Bronchial epithelial cell (primary cell): ENCODE data around the gene FGFR2. TPM values are rescaled to one million over a fixed set of nuclear protein-coding genes. Genes with fewer than 3 reads are reported as not detected.
A peak's percentile ranks its signal among the peaks of the same experiment; 100 is the strongest.

ENCODE experiments used
- DNase-seq: peaks from one replicate; pipeline ENCODE4 v3.0.0-alpha.2; 2010; ENCODE audit warnings: low read depth
- FAIRE-seq: peaks from 2 replicates; lab custom pipeline; 2011; peaks lifted over from hg19 to GRCh38; lab: Jason Lieb, UNC
- H3K27me3 ChIP-seq: 2 replicates; pipeline ENCODE4 v1.5.1; 2011; ENCODE audit warnings: low read length; ENCODE audit not compliant: control insufficient read depth, insufficient read depth
- H3K36me3 ChIP-seq: 2 replicates; pipeline ENCODE4 v1.5.1; 2011; ENCODE audit warnings: low read length; ENCODE audit not compliant: control insufficient read depth, insufficient read depth
- H3K4me3 ChIP-seq: 2 replicates; pipeline ENCODE4 v1.5.1; 2011; ENCODE audit warnings: mild to moderate bottlenecking, low read depth, low read length, control low read depth
- CTCF ChIP-seq: IDR thresholded peaks from 2 replicates; pipeline ENCODE4 v1.5.1; 2011; ENCODE audit warnings: mild to moderate bottlenecking, moderate library complexity, low read length, control low read depth, inconsistent platforms; ENCODE audit not compliant: insufficient read depth, severe bottlenecking
- total RNA-seq: library from RNA; depleted of rRNA; stranded (reverse); fragments of >200 nt; gene quantifications from 2 replicates; pipeline ENCODE4 v1.2.1, GENCODE V29; 2014

The FGFR2 gene
- total RNA-seq, 1 donor from 2014 or later = 16.8 TPM

- TF ChIP-seq CTCF = no peak
- FAIRE-seq = no peak
- no peaks in the 10 kb centered on the region for H3K36me3 ChIP-seq
- DNase-seq = no peak
- no peaks in the 10 kb centered on the region for H3K27me3 ChIP-seq
- no peak overlapping the region for H3K4me3 ChIP-seq
Observed at GRCh38 chr10:121594623-121595350, 3.5 kb downstream of the FGFR2 start.

GRCh38 chr10:121594076-121594475, 4.2 kb downstream of the FGFR2 start:
- Histone ChIP-seq H3K27me3 (no peaks in the 10 kb centered on the region), H3K4me3 (no peak overlapping the region), H3K36me3 (no peaks in the 10 kb centered on the region)
- TF ChIP-seq CTCF = no peak
- FAIRE-seq (no peak), DNase-seq (no peak)

GRCh38 chr10:121593281-121594075, 4.8 kb downstream of the FGFR2 start:
- DNase-seq = no peak
- no peak overlapping the region for H3K4me3 ChIP-seq

GRCh38 chr10:121592155-121592890, 5.9 kb downstream of the FGFR2 start:
- TF ChIP-seq CTCF = peak; percentile 47
- no peaks in the 10 kb centered on the region for H3K27me3 ChIP-seq
- peak; percentile 90 for FAIRE-seq
- no peak overlapping the region for H3K4me3 ChIP-seq
- H3K36me3 ChIP-seq = no peaks in the 10 kb centered on the region
- no peak for DNase-seq

More at GRCh38 chr10:121593281-121594075, 4.8 kb downstream of the FGFR2 start:
- H3K27me3 ChIP-seq = no peaks in the 10 kb centered on the region
- no peaks in the 10 kb centered on the region for H3K36me3 ChIP-seq
- no peak for FAIRE-seq
- no peak for TF ChIP-seq CTCF

- no peaks in the 10 kb centered on the region for H3K36me3 ChIP-seq
- no peak for DNase-seq
- TF ChIP-seq CTCF = no peak
- no peak overlapping the region for H3K4me3 ChIP-seq
- H3K27me3 ChIP-seq = no peaks in the 10 kb centered on the region
- no peak for FAIRE-seq
Observed at GRCh38 chr10:121591186-121591585, 7.1 kb downstream of the FGFR2 start.
